ENCODE results near the gene SORCS2.

DNA sequence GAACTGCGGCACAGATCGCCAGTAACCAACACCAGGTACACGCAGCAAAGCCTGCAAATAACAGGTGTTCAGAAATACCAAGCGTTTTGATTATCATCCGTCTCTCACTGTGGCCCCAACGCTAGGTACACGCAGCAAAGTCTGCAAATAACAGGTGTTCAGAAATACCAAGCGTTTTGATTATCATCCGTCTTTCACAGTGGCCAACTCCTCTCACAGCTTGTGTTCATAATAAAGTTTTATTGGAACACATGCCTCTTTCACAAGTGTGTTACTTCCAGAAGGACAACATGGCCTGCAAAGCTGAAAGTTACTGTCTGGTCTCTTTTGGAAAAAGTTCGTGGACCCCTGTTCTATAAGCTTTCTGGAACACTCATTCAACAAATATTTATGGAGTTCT lies 594.2 kb downstream of the SORCS2 start:
- TF ChIP-seq, protein P1, sequence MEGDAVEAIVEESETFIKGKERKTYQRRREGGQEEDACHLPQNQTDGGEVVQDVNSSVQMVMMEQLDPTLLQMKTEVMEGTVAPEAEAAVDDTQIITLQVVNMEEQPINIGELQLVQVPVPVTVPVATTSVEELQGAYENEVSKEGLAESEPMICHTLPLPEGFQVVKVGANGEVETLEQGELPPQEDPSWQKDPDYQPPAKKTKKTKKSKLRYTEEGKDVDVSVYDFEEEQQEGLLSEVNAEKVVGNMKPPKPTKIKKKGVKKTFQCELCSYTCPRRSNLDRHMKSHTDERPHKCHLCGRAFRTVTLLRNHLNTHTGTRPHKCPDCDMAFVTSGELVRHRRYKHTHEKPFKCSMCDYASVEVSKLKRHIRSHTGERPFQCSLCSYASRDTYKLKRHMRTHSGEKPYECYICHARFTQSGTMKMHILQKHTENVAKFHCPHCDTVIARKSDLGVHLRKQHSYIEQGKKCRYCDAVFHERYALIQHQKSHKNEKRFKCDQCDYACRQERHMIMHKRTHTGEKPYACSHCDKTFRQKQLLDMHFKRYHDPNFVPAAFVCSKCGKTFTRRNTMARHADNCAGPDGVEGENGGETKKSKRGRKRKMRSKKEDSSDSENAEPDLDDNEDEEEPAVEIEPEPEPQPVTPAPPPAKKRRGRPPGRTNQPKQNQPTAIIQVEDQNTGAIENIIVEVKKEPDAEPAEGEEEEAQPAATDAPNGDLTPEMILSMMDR (IDR thresholded peaks at IDR 0.05), result no peak
- TF ChIP-seq POLR2A (IDR thresholded peaks at IDR 0.05), result no peak

Data from uterus (tissue), 2 donors.